ENCODE data around the gene TAB3.

The TAB3 gene

DNA sequence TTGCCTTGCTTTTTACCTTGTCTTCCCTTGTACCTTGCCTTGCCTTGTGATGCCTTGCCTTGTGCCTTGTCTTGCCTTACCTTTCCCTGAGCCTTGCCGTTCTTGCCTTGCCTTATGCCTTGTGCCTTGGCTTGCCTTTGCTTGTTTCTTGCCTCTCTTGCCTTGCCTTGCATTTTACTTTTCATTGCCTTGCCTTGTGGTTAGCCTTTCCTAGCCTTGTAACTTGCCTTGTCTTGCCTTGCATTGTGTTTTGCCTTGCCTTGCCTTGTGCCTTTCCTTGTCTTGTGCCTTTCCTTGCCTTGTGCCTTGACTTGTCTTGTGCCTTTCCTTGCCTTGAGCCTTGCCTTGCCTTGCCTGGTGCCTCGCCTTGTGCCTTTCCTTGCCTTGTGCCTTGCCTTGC is 84.6 kb downstream of the TAB3 start:
- no peak for ATAC-seq
- no peak for TF ChIP-seq GLIS3 (CRISPR knock-in tag; IDR thresholded peaks at IDR 0.05)
- no peak for TF ChIP-seq CSRNP3 (CRISPR knock-in tag; IDR thresholded peaks at IDR 0.05)

DNA sequence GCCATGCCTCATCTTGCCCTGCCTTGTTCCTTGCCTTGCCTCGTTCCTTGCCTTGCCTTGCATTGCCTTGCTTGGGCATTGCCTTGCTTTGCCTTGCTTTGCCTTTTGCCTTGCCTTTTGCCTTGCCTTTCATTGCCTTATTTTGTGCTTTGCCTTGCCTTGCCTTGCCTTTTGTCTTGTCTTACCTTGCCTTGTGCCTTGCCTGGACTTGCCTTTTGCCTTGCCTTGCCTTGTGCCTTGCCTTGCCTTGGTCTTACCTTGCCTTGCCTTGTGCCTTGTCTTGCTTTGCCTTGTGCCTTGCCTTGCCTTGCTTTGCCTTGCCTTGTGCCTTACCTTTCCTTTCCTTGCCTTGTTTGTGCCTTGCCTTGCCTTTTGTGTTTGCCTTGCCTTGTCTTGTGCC is 88.2 kb downstream of the TAB3 start:
- no peak for TF ChIP-seq GLIS3 (CRISPR knock-in tag; IDR thresholded peaks at IDR 0.05)
- TF ChIP-seq ZC3H10 (CRISPR knock-in tag; IDR thresholded peaks at IDR 0.05) = no peak
- no peak for TF ChIP-seq TCF4 (CRISPR knock-in tag; IDR thresholded peaks at IDR 0.05; ENCODE audit: borderline replicate concordance)
- TF ChIP-seq CSDC2 (CRISPR knock-in tag; IDR thresholded peaks at IDR 0.05) = no peak
- no peak for TF ChIP-seq OSR1 (CRISPR knock-in tag; IDR thresholded peaks at IDR 0.05)
- no peak for TF ChIP-seq ZNF70 (CRISPR knock-in tag; IDR thresholded peaks at IDR 0.05)
- TF ChIP-seq ZNF565 (CRISPR knock-in tag; conservative IDR thresholded peaks at IDR 0.05; ENCODE audit: low read depth) = no peak
- TF ChIP-seq ZNF8 (CRISPR knock-in tag; IDR thresholded peaks at IDR 0.05) = no peak
- TF ChIP-seq BACH2 (CRISPR knock-in tag; IDR thresholded peaks at IDR 0.05; ENCODE audit: borderline replicate concordance) = no peak
- TF ChIP-seq ISL1 (CRISPR knock-in tag; IDR thresholded peaks at IDR 0.05) = no peak
- no peak for TF ChIP-seq POU6F1 (CRISPR knock-in tag; IDR thresholded peaks at IDR 0.05; ENCODE audit: borderline replicate concordance, low read depth)
- TF ChIP-seq TSHZ2 (CRISPR knock-in tag; IDR thresholded peaks at IDR 0.05) = no peak
- no peak for TF ChIP-seq TOX (CRISPR knock-in tag; IDR thresholded peaks at IDR 0.05; ENCODE audit: borderline replicate concordance)
- no peak for TF ChIP-seq PATZ1 (CRISPR knock-in tag; IDR thresholded peaks at IDR 0.05; ENCODE audit: borderline replicate concordance)
- TF ChIP-seq ZFP3 (CRISPR knock-in tag; IDR thresholded peaks at IDR 0.05) = no peak
- no peak for TF ChIP-seq SNAI2 (CRISPR knock-in tag; IDR thresholded peaks at IDR 0.05)
- TF ChIP-seq ZFP30 (CRISPR knock-in tag; IDR thresholded peaks at IDR 0.05) = no peak
- no peak for TF ChIP-seq ESRRG (CRISPR knock-in tag; IDR thresholded peaks at IDR 0.05)
- TF ChIP-seq RARB (CRISPR knock-in tag; IDR thresholded peaks at IDR 0.05) = no peak
- no peak for ATAC-seq

- ATAC-seq = no peak
- TF ChIP-seq ISL1 (CRISPR knock-in tag; IDR thresholded peaks at IDR 0.05) (no peak), SNAI2 (CRISPR knock-in tag; IDR thresholded peaks at IDR 0.05) (no peak), GLIS3 (CRISPR knock-in tag; IDR thresholded peaks at IDR 0.05) (no peak), ZFP30 (CRISPR knock-in tag; IDR thresholded peaks at IDR 0.05) (no peak)
These were observed 89.7 kb downstream of the TAB3 start for GRCh38 chrX:30799327-30799726.

GRCh38 chrX:30798810-30799209 is 90.2 kb downstream of the TAB3 start:
- ATAC-seq = no peak
- TF ChIP-seq ZNF565 (CRISPR knock-in tag; conservative IDR thresholded peaks at IDR 0.05; ENCODE audit: low read depth) (no peak), SNAI2 (CRISPR knock-in tag; IDR thresholded peaks at IDR 0.05) (no peak), ZNF70 (CRISPR knock-in tag; IDR thresholded peaks at IDR 0.05) (no peak), CSRNP3 (CRISPR knock-in tag; IDR thresholded peaks at IDR 0.05) (no peak), CSDC2 (CRISPR knock-in tag; IDR thresholded peaks at IDR 0.05) (no peak), ARNTL (CRISPR knock-in tag; IDR thresholded peaks at IDR 0.05; ENCODE audit: borderline replicate concordance, low read depth) (no peak), RARB (CRISPR knock-in tag; IDR thresholded peaks at IDR 0.05) (no peak), POU6F1 (CRISPR knock-in tag; IDR thresholded peaks at IDR 0.05; ENCODE audit: borderline replicate concordance, low read depth) (no peak), TSHZ2 (CRISPR knock-in tag; IDR thresholded peaks at IDR 0.05) (no peak), GLIS3 (CRISPR knock-in tag; IDR thresholded peaks at IDR 0.05) (no peak)

Measured in SK-N-SH treated with all-trans-retinoic acid at 6 μM for 48 hours (cell line).